ENCODE data around the gene GAPT. TPM values are rescaled to one million over a fixed set of nuclear protein-coding genes. Genes with fewer than 3 reads are reported as not detected.

The GAPT gene
- total RNA-seq = 1 to 10 TPM in 1 of 4 donors, under 1 TPM in 1, not detected in 2; 0.39 to 1.6 TPM

- intact Hi-C loops (cut with DNase I; ENCODE audit: low total_unique reads) = no loop called here
- 66 to 72% methylated on average over 6 of the region's 6 CpGs for WGBS, 2 donors
- no peak for DNase-seq (ENCODE audit: low spot score in 2 of 2)
- no peak within 1 kb of the TSS for H3K4me3 ChIP-seq (ENCODE audit: low read depth, poor library complexity, severe bottlenecking)
- no peak for TF ChIP-seq CTCF (IDR thresholded peaks at IDR 0.05)
- TF ChIP-seq POLR2A (IDR thresholded peaks at IDR 0.05) = no peak
Measured at GRCh38 chr5:58491216-58491892, at the start of gene GAPT. GAPT (plus strand) TSS chr5:58491435; CDS start chr5:58494537, 3,102 bp downstream.

GRCh38 chr5:58444805-58445204, 46.4 kb upstream of the GAPT start:
- intact Hi-C loops (cut with DNase I; ENCODE audit: low total_unique reads) = no loop called here
- no peak for TF ChIP-seq POLR2A (IDR thresholded peaks at IDR 0.05)
- TF ChIP-seq CTCF (IDR thresholded peaks at IDR 0.05) = no peak
- no peak overlapping the region for H3K4me3 ChIP-seq (ENCODE audit: low read depth, poor library complexity, severe bottlenecking)
- no peak for DNase-seq (ENCODE audit: low spot score in 2 of 2)

GRCh38 chr5:58446024-58446423, 45.2 kb upstream of the GAPT start:
- no peak overlapping the region for H3K4me3 ChIP-seq (ENCODE audit: low read depth, poor library complexity, severe bottlenecking)
- 90 to 92% methylated on average over 10 of the region's 10 CpGs for WGBS, 2 donors
- intact Hi-C loops (cut with DNase I; ENCODE audit: low total_unique reads) = no loop called here
- no peak for DNase-seq (ENCODE audit: low spot score in 2 of 2)
- no peak for TF ChIP-seq CTCF (IDR thresholded peaks at IDR 0.05)
- TF ChIP-seq POLR2A (IDR thresholded peaks at IDR 0.05) = no peak

GRCh38 chr5:58447226-58447625, 44.0 kb upstream of the GAPT start:
- 75 to 78% methylated on average over 2 of the region's 2 CpGs for WGBS, 2 donors
- H3K4me3 ChIP-seq (ENCODE audit: low read depth, poor library complexity, severe bottlenecking) = no peak overlapping the region
- no peak for DNase-seq (ENCODE audit: low spot score in 2 of 2)
- TF ChIP-seq POLR2A (IDR thresholded peaks at IDR 0.05) (no peak), CTCF (IDR thresholded peaks at IDR 0.05) (no peak)
- intact Hi-C loops (cut with DNase I; ENCODE audit: low total_unique reads) = no loop called here

GRCh38 chr5:58450018-58450417, 41.2 kb upstream of the GAPT start:
- DNase-seq (ENCODE audit: low spot score in 2 of 2) = no peak
- intact Hi-C loops (cut with DNase I; ENCODE audit: low total_unique reads) = no loop called here
- 63 to 69% methylated on average over 3 of the region's 3 CpGs for WGBS, 2 donors
- H3K4me3 ChIP-seq (ENCODE audit: low read depth, poor library complexity, severe bottlenecking) = no peak overlapping the region
- TF ChIP-seq CTCF (IDR thresholded peaks at IDR 0.05) (no peak), POLR2A (IDR thresholded peaks at IDR 0.05) (no peak)
